GM19463 (cell line): Measurements from ENCODE around the gene NTRK3.
"Not testable (repeated sequence)": the region's sequence is repeated elsewhere in the genome, so short reads cannot be mapped to it uniquely, and the experiment has no call there.

Experiments
- ATAC-seq: cut with Tn5 transposase; IDR thresholded peaks from one replicate; pipeline ENCODE4 v1.9.1; 2021; ENCODE audit warnings: mild to moderate bottlenecking, moderate library complexity; ENCODE audit not compliant: unreplicated experiment

The NTRK3 gene

DNA sequence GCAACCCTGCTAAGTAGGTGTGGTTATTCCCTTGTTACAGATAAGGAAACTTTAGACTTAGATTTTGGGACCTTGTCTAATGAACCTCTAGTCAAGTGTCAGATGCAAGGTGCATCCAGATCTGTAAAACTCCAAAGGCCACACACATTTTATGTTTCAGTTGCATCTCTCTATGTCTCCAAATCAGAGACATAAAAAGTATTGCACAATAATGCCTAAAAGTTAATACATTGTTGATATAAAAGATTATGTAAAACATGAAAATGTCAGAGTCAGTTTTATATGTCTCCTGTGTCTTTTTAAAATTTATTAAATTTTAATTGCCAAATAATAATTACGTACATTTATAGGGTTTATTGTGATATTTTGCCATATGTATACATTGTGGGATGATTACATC lies 408.5 kb downstream of the NTRK3 start:
- no peak for ATAC-seq

DNA sequence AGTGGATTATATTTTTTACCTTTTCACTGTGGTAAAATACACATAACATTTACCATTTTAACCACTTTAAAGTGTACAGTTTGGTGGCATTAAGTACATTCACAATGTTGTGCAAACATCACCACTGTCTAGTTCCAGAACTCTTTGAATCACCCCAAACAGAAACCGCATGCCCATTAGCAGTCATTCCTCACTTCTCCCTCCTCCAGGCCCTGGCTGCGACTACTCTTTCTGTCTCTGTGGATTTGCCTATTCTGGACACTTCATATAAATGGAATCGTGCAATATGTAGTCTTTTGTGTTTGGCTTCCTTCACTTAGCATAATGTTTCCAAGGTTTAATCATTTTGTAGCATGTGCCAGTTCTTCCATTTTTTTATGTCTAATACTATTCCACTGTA lies 409.8 kb downstream of the NTRK3 start:
- no peak for ATAC-seq

DNA sequence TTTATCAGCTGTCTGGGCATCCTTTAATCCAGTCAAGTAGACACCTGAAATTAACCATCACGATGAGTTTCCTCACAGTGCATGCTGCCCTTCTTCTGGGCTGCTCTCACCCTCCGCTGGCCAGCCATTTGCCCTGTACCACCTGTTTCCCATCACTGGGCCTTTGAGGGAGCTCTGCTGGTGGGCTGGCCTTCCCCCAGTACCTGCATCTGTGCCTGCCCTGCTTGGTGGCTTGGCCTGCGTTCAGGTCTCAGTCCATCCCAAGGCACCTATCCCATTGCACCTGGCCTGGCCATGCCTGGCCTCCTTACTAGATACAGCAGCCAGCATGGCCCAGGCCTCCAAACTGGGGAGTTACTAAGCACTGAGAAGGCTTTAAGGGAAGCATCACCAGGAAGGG lies 413.2 kb downstream of the NTRK3 start:
- no peak for ATAC-seq

DNA sequence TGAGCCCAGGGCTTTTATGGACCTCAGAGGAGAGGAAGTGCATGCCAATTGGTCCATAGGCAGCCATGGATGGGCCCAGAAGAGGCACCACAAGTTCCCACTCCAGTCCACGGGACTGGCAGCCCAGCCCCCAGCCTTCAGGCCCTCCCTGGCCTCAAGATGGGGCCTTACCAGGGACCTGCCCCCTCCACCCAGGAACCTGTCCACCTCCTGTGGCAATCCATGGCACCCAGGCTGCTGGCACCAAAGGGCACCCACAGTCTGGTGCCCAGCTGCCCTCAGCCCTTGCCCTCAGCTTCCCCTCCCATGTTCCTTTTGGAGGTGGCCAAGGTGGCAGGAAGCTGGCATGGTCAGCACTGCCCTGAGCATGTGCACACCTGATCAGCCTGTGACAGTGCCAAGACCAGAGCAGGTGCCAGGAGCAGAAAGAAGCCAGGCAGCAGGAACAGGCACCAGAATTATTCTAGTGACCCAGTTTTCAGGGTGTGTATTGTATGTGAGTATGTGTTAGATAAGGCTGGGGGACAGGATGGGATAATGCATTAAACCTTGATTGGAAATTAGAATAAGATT lies 415.0 kb downstream of the NTRK3 start:
- no peak for ATAC-seq

DNA sequence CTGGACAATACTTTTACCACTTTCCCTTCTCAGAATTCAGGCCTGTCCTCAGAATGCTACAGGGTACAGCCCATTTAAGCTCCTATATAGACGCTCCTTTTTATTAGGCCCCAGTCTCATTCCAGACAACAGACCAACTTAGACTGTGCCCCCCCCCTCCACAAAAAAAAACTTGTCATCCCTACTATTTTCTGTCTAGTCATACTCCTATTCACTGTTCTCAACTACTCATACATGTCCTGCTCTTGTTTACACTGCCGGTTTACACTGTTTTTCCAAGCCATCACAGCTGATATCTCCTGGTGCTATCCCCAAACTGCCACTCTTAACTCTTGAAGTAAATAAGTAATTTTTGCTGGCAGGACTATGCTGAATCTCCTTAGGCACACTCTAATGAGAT lies 420.7 kb downstream of the NTRK3 start:
- ATAC-seq: not testable (repeated sequence)

DNA sequence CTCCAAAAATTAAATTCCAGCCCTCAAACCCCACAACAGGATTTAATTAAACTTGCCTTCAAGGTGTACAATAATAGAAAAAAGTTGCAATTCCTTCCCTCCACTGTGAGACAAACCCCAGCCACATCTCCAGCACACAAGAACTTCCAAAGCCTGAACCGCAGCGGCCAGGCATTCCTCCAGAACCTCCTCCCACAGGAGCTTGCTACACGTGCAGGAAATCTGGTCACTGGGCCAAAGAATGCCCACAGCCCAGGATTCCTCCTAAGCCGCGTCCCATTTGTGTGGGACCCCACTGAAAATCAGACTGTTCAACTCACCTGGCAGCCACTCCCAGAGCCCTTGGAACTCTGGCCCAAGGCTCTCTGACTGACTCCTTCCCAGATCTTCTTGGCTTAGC lies 423.2 kb downstream of the NTRK3 start:
- ATAC-seq: not testable (repeated sequence)

DNA sequence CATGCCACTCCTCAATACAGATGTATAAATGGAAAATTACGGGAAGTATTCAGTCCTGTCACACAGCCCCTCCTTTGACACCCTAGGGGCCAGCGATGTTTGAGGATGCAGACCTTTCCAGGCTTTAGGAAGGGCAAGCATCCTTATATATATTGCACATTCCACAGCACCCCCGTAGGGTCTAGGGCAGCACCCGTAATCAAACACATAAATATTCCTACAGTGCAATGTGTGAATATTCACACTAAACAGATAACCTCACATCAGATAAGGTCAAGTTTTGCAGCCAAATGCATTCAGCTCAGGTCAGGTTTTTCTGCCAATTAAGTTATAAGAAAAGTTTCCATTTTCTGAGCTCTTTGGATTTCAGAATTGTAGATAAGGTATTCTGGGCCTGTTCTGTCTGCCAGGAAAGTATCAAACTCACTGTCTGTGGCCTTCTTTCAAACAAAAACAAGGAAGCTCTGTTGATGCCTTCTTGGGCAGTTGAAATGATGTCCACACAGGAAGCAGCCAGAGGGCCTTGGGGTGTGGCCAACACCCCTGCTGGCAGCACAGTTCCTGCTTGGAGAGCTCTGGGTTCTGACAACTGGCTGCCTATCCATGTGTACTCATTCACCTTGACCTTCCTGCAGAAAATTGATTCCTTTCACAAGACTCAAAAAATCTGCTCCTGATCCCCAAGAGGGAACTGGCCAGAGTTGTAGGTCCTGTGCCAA lies 427.0 kb downstream of the NTRK3 start:
- ATAC-seq: no peak

DNA sequence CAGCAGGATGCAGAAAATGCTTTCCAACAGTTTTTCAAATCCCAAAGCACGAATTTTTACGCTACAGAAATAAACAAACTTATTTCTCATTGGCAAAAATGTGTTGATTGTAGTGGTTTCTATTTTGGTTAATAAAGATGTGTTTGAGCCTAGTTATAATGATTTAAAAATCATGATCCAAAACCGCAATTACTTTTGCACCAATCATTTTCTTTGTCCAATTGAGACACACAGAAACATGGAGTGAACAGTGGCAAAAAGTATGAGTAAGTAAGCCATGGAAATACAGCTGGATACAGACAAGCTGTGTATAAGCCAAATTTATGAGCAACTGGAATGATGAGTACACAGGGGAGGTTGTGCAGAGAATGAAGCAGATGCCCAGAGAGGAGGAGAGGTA lies 427.9 kb downstream of the NTRK3 start:
- ATAC-seq: no peak

DNA sequence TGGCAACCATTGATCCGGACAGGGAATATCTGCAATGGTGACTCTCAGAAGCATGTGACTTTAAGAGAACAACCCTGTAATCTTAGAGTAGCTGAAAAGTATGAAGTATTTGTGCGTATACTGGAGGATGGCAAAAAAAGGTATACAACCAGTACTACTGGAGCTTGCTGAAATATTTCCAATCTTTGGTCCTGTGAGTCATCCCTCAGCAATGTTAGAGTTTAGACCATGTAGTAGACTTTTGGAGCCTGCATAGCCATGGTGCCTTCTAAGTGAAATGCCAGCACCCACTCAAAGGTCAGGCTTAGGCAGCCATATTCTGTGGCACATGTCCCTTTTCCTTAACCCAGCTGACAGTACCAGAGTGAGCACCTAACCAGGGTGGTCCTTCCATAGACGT lies 429.4 kb downstream of the NTRK3 start:
- no peak for ATAC-seq

DNA sequence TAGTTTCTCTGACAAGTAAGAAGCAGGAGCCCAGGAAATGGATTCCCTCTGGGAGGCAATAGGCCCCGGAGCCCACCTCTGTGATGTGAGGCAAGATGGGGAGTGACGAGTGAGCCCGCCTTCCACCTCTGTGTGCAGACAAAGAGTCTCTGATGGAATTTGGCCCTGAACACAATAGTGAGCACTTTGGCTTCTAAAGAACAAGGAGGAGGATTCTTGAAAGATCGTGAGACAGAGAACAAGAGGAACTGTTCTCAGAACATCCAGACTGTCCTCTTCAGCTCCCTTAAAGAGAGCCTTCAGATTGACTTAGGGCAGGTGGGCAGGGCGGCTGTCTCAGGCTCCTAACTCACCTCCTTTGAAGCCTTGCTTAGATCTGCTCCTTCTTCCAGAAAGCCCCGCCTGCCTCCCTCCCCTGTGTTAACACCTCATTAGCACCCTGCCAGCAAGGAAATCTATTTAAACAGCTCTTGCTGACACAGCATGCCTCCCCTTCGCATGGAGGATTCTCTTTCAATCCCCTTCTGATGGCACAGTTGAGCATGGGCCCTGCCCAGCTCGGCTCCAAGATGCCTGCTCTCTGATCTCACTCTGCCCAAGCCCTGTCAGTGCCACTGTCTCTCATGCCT lies 430.3 kb downstream of the NTRK3 start:
- no peak for ATAC-seq

DNA sequence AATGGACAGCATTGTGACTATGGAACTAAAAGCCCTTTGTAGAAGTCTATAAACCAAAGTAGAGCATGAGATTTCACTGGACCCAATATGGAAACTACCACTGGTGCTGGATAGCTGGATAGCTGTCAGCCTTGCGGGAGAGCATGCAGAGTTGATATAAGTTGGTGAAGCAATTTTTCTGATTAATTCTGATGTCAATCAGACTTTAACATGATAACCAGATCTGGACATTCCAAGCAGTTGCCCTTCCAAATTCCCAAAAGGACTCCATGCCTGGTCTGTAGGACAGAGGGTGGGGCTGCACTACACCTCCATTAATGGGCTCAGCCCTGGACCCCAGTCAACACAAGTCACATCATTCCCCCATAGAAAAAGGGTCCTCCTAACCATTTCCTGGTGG lies 437.8 kb downstream of the NTRK3 start:
- ATAC-seq: no peak

DNA sequence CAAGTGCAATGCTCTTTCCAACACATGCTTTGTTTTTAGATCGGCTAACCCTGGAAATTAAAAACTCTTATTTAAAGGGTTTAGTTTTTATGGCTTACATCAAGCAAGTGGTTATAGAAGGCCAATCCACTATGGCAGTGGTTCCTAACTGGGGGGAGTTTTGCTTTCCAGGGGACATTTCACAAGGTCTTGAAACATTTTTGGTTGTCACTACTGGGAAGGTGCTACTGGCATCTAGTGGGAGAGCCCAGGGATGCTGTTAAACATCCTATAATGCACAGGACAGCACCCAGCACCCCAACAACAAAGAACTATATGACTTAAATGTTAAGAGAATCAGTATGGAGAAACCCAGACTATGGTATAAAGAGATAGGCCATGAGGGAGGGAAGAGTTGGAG lies 439.0 kb downstream of the NTRK3 start:
- ATAC-seq: no peak

DNA sequence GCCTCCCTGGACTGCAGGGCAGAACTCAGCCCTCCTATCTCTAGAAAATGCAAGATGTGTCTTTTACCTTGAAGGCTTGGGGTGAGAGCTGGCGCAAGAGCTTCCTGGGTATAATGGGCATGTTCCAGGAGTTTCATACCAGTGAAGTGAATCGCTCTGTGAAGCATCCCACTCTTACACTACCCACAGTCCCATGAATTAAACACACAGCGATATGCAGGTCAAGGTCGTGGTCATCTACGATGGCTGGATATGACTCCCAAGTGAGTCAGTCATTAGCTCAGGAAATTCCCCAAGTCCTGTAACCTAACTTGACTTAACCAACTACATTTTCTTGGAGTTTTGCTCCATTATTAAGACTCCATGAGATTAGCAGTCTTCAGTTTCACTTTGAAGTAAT lies 439.7 kb downstream of the NTRK3 start:
- no peak for ATAC-seq

DNA sequence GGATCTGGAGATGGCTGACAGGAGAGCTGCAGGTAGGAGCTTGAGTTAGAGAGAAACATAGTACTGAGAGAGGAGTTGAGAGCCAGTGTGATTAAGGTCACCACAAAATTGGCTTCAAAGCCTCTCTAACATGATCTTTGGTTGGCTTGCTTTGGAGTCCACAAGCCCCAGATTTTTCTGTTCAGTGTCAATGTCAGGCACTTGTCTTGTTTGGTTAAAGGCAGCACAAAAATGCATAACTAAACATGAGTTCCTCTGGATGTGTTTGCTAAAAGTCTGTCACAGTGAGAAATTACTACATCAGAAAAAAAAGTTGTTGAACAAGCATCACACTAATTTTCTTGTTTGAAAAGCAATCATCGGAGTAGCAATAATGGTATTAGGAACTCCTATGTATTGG lies 440.5 kb downstream of the NTRK3 start:
- ATAC-seq: no peak
